KMS-11 (cell line): ENCODE results near the gene ANO6.
"Not testable (repeated sequence)": the region's sequence is repeated elsewhere in the genome, so short reads cannot be mapped to it uniquely, and the experiment has no call there.

Experiments used
- H2AFZ ChIP-seq: fragments of 200-600 bp; sonication (generic); 2 replicates; pipeline ENCODE4 v1.6.1; 2016; ENCODE audit warnings: antibody characterized with exemption, mixed run types, low read depth
- H3K27ac ChIP-seq: fragments of 200-600 bp; sonication (generic); 2 replicates; pipeline ENCODE4 v1.6.1; 2016; ENCODE audit warnings: mild to moderate bottlenecking, mixed run types
- H3K27me3 ChIP-seq: fragments of 200-600 bp; sonication (generic); 2 replicates; pipeline ENCODE4 v1.6.1; 2017; ENCODE audit warnings: mild to moderate bottlenecking, low read depth, mixed run types, moderate library complexity; ENCODE audit not compliant: insufficient read depth
- H3K36me3 ChIP-seq: fragments of 200-600 bp; sonication (generic); 2 replicates; pipeline ENCODE4 v1.6.1; 2017; ENCODE audit warnings: mild to moderate bottlenecking, mixed run types; ENCODE audit not compliant: insufficient read depth
- H3K4me1 ChIP-seq: fragments of 200-600 bp; sonication (generic); 2 replicates; pipeline ENCODE4 v1.6.1; 2016; ENCODE audit warnings: mild to moderate bottlenecking, low read depth, mixed run types; ENCODE audit not compliant: poor library complexity, severe bottlenecking
- H3K4me2 ChIP-seq: fragments of 200-600 bp; sonication (generic); 2 replicates; pipeline ENCODE4 v1.7.0; 2016; ENCODE audit warnings: mild to moderate bottlenecking, mixed run types
- H3K4me3 ChIP-seq: fragments of 200-600 bp; sonication (generic); IDR thresholded peaks from 2 replicates; pipeline ENCODE4 v1.6.1; 2017; ENCODE audit warnings: low read depth, low read length, mixed read lengths; ENCODE audit not compliant: insufficient read depth
- H3K79me2 ChIP-seq: fragments of 200-600 bp; sonication (generic); 2 replicates; pipeline ENCODE4 v1.6.1; 2016; ENCODE audit warnings: low read depth, mixed run types; ENCODE audit not compliant: insufficient read depth
- H3K9ac ChIP-seq: fragments of 200-600 bp; sonication (generic); 2 replicates; pipeline ENCODE4 v1.6.1; 2016; ENCODE audit warnings: mild to moderate bottlenecking, mixed run types
- H4K20me1 ChIP-seq: fragments of 200-600 bp; sonication (generic); 2 replicates; pipeline ENCODE4 v1.6.1; 2016; ENCODE audit warnings: mild to moderate bottlenecking, mixed run types; ENCODE audit not compliant: insufficient read depth
- TF ChIP-seq, protein P1 (sequence below): fragments of 200-600 bp; sonication (generic); conservative IDR thresholded peaks from 2 replicates; pipeline ENCODE4 v1.6.1; 2017; ENCODE audit warnings: low read depth, mild to moderate bottlenecking, antibody characterized with exemption, low read length, moderate library complexity, mixed read lengths

The ANO6 gene, protein sequence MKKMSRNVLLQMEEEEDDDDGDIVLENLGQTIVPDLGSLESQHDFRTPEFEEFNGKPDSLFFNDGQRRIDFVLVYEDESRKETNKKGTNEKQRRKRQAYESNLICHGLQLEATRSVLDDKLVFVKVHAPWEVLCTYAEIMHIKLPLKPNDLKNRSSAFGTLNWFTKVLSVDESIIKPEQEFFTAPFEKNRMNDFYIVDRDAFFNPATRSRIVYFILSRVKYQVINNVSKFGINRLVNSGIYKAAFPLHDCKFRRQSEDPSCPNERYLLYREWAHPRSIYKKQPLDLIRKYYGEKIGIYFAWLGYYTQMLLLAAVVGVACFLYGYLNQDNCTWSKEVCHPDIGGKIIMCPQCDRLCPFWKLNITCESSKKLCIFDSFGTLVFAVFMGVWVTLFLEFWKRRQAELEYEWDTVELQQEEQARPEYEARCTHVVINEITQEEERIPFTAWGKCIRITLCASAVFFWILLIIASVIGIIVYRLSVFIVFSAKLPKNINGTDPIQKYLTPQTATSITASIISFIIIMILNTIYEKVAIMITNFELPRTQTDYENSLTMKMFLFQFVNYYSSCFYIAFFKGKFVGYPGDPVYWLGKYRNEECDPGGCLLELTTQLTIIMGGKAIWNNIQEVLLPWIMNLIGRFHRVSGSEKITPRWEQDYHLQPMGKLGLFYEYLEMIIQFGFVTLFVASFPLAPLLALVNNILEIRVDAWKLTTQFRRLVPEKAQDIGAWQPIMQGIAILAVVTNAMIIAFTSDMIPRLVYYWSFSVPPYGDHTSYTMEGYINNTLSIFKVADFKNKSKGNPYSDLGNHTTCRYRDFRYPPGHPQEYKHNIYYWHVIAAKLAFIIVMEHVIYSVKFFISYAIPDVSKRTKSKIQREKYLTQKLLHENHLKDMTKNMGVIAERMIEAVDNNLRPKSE

DNA sequence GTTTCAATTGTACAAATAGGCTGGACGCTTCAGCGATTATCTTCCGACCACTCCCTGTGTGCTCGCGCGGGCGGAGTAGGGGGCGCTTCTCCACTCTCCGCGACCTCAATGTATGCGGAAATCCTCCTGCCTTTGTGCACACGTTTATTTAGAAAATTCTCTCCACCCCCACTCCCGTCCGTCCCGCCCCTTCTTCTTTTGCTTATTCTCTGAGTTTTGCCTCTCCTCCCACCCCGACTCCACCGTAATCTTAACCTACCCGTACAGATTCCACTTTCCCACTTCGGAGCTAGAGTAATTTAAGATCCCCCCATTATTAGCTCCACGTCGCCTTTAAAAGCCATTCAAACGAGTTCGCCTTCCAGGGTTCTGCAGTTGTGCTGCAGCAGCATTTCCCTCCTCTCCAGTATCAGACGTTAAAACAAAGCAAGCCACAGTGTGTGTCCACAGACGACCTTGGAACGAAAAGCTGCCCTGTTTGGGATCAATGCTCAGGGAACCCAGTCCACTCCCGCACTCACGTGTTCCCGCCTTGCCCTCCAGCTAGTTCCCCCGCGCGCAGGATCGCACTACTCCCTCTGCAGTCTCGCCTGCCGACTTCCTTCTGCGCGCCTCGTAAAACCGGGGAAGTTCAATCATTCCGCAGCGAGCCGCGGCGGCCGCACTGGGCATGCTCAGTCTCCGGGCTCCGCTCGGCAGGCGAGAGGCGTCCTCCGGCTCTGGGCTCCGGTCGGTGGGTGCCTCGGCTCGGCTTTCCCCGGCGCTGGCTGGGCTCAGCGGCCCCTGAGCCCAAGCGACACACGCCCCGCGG, at the start of gene ANO6:
ANO6 (plus strand) TSS at position 677 of the 811 bp plus-strand sequence. CDS start 227 bp downstream, outside the sequence.
- peak within 1 kb of the TSS; percentile 86 for H3K27ac ChIP-seq
- peaks cover 42% of the 10 kb centered on the region for H3K79me2 ChIP-seq

DNA sequence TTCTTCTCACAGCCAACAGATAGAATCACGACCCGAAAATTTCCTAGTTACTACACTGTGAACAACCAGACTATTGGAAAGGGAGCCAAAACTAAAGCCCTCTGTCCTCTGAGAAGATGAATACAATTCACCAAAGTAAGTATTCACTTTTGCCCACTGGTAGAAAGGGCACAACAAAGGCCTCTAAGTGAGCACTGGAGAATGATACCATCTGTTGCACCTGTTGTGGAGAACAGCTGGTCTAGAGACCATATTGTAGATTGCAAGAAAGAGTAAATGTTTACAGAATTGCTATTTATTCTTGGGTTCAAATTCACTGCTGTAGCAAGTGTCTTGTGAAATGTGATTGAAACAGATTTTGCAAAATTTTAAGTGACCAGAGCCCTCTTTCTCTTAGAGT, 46.9 kb upstream of the ANO6 start:
- Histone ChIP-seq H4K20me1 (no peaks in the 10 kb centered on the region), H3K27me3 (no peaks in the 10 kb centered on the region), H3K27ac (no peak overlapping the region), H3K79me2 (no peaks in the 10 kb centered on the region), H3K9ac (no peak overlapping the region), H3K36me3 (no peaks in the 10 kb centered on the region), H3K4me1 (no peaks in the 10 kb centered on the region), H3K4me3 (no peak overlapping the region), H2AFZ (no peak overlapping the region), H3K4me2 (no peak overlapping the region)
- TF ChIP-seq, protein P1, sequence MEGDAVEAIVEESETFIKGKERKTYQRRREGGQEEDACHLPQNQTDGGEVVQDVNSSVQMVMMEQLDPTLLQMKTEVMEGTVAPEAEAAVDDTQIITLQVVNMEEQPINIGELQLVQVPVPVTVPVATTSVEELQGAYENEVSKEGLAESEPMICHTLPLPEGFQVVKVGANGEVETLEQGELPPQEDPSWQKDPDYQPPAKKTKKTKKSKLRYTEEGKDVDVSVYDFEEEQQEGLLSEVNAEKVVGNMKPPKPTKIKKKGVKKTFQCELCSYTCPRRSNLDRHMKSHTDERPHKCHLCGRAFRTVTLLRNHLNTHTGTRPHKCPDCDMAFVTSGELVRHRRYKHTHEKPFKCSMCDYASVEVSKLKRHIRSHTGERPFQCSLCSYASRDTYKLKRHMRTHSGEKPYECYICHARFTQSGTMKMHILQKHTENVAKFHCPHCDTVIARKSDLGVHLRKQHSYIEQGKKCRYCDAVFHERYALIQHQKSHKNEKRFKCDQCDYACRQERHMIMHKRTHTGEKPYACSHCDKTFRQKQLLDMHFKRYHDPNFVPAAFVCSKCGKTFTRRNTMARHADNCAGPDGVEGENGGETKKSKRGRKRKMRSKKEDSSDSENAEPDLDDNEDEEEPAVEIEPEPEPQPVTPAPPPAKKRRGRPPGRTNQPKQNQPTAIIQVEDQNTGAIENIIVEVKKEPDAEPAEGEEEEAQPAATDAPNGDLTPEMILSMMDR: no peak

More for the DNA sequence above, at the start of gene ANO6:
- H3K4me1 ChIP-seq: peaks cover 40% of the 10 kb centered on the region
- peak within 1 kb of the TSS; percentile 79 for H3K9ac ChIP-seq
- TF ChIP-seq, protein P1: peak; percentile 36
- H3K4me2 ChIP-seq: peak within 1 kb of the TSS; percentile 87
- H3K4me3 ChIP-seq: no peak within 1 kb of the TSS
- H4K20me1 ChIP-seq: no peaks in the 10 kb centered on the region
- H3K36me3 ChIP-seq: no peaks in the 10 kb centered on the region
- peak within 1 kb of the TSS; percentile 74 for H2AFZ ChIP-seq
- no peaks in the 10 kb centered on the region for H3K27me3 ChIP-seq

- H3K79me2 ChIP-seq: no peaks in the 10 kb centered on the region
- H4K20me1 ChIP-seq: no peaks in the 10 kb centered on the region
- no peak overlapping the region for H3K27ac ChIP-seq
- no peak overlapping the region for H3K9ac ChIP-seq
- no peak overlapping the region for H3K4me3 ChIP-seq
- TF ChIP-seq, protein P1: peak; percentile 95
- no peak overlapping the region for H3K4me2 ChIP-seq
- no peaks in the 10 kb centered on the region for H3K4me1 ChIP-seq
- no peaks in the 10 kb centered on the region for H3K36me3 ChIP-seq
- H3K27me3 ChIP-seq: no peaks in the 10 kb centered on the region
- H2AFZ ChIP-seq: no peak overlapping the region
Observed at GRCh38 chr12:45170456-45171042, 45.3 kb upstream of the ANO6 start.

DNA sequence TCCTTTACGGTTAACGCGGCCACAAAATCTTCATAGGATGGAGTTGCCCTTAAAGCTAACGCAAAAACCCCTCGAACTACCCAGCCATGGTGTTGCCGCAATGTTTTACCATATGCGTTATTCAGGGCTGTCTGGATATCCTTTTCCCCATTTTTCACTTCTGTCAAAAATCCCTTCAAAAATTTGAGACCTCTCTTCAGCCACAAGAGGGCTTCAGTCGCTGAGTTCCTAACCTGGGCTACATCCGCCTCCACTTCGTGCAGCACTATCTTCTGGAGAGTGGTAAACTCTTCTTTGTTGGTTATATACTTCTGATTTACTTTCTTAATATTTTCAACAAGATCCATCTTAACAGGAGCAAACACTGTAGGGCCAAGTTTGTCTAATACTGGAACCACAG, 42.6 kb upstream of the ANO6 start:
- H2AFZ ChIP-seq, H3K27ac ChIP-seq, H4K20me1 ChIP-seq, H3K4me2 ChIP-seq, H3K9ac ChIP-seq, H3K79me2 ChIP-seq, H3K36me3 ChIP-seq, H3K4me3 ChIP-seq, H3K4me1 ChIP-seq, H3K27me3 ChIP-seq: not testable (repeated sequence)
